IMR-90 (cell line): ENCODE results near the gene NUP210L. TPM values are rescaled to one million over a fixed set of nuclear protein-coding genes. Genes with fewer than 3 reads are reported as not detected.

Experiments
- ATAC-seq: fragments of 200-7000 bp; cut with Tn5 transposase; 2 replicates; pipeline ENCODE4 v1.9.1; 2020; ENCODE audit warnings: low read depth, mild to moderate bottlenecking, moderate library complexity
- BruUV-seq: library from RNA; stranded (reverse); fragments of 400-500 nt; replicated peaks from 2 replicates; lab custom pipeline; 2021; lab: Mats Ljungman, UMichigan
- CTCF ChIA-PET: fragments of 300-600 bp; formaldehyde crosslinking; extraction: SDS; loops from one replicate; lab custom pipeline; 2021; ENCODE audit warnings: antibody characterized with exemption; lab: Yijun Ruan, JAX
- POLR2A ChIA-PET: fragments of 300-600 bp; sonication (Branson Sonifier 250); formaldehyde crosslinking; loops from one replicate; lab custom pipeline; 2022; ENCODE audit warnings: antibody characterized with exemption; ENCODE audit not compliant: unreplicated experiment; lab: Charles Lee
- DNase-seq: peaks from one replicate; pipeline ENCODE4 v3.0.0; 2013
- H2AFZ ChIP-seq: replicated peaks from 2 replicates; pipeline ENCODE3; 2013; ENCODE audit warnings: low read length, mild to moderate bottlenecking; ENCODE audit not compliant: poor library complexity
- H2AK5ac ChIP-seq: 2 replicates; pipeline ENCODE4 v1.6.1; 2013; ENCODE audit warnings: low read depth, low read length, inconsistent platforms
- H2AK9ac ChIP-seq: replicated peaks from 2 replicates; pipeline ENCODE3; 2013; ENCODE audit warnings: mild to moderate bottlenecking, low read depth, low read length, moderate library complexity; ENCODE audit not compliant: poor library complexity
- H2BK120ac ChIP-seq: 2 replicates; pipeline ENCODE4 v1.6.1; 2013; ENCODE audit warnings: low read depth, low read length, inconsistent platforms
- H2BK15ac ChIP-seq: 3 replicates; pipeline ENCODE4 v1.6.1; 2013; ENCODE audit warnings: low read depth, low read length, inconsistent platforms
- H2BK20ac ChIP-seq: 2 replicates; pipeline ENCODE4 v1.6.1; 2013; ENCODE audit warnings: low read depth, mild to moderate bottlenecking, inconsistent platforms, low read length, moderate library complexity
- H2BK5ac ChIP-seq: 2 replicates; pipeline ENCODE4 v1.6.1; 2013; ENCODE audit warnings: mild to moderate bottlenecking, low read depth, low read length, inconsistent platforms; ENCODE audit not compliant: poor library complexity, severe bottlenecking
- H3K14ac ChIP-seq: replicated peaks from 2 replicates; pipeline ENCODE4 v1.6.1; 2013; ENCODE audit warnings: low read depth, low read length, inconsistent platforms
- H3K18ac ChIP-seq: 2 replicates; pipeline ENCODE4 v1.6.1; 2013; ENCODE audit warnings: low read depth, low read length, control low read depth
- H3K23ac ChIP-seq: 2 replicates; pipeline ENCODE4 v1.6.1; 2013; ENCODE audit warnings: low read depth, low read length, inconsistent platforms
- H3K27ac ChIP-seq: 2 replicates; pipeline ENCODE4 v1.5.1; 2013; ENCODE audit warnings: mild to moderate bottlenecking, control low read depth, low read length; ENCODE audit not compliant: insufficient read depth
- H3K27me3 ChIP-seq: 2 replicates; pipeline ENCODE4 v1.6.1; 2013; ENCODE audit warnings: low read length; ENCODE audit not compliant: control insufficient read depth, insufficient read depth
- H3K36me3 ChIP-seq: 2 replicates; pipeline ENCODE4 v1.6.1; 2013; ENCODE audit warnings: low read length, mixed read lengths; ENCODE audit not compliant: control insufficient read depth, insufficient read depth
- H3K4ac ChIP-seq: 2 replicates; pipeline ENCODE4 v1.6.1; 2013; ENCODE audit warnings: low read depth, low read length, inconsistent platforms
- H3K4me1 ChIP-seq: 2 replicates; pipeline ENCODE4 v1.6.1; 2013; ENCODE audit warnings: low read length, mixed read lengths; ENCODE audit not compliant: control insufficient read depth, insufficient read depth
- H3K4me2 ChIP-seq: 2 replicates; pipeline ENCODE4 v1.6.1; 2013; ENCODE audit warnings: low read depth, mild to moderate bottlenecking, control low read depth, low read length, moderate library complexity
- H3K4me3 ChIP-seq: 2 replicates; pipeline ENCODE4 v1.5.1; 2013; ENCODE audit warnings: low read depth, mild to moderate bottlenecking, control low read depth, low read length, moderate library complexity; ENCODE audit not compliant: insufficient read depth
- H3K56ac ChIP-seq: 2 replicates; pipeline ENCODE4 v1.6.1; 2013; ENCODE audit warnings: low read length, inconsistent platforms; ENCODE audit not compliant: insufficient read depth; ENCODE audit errors: extremely low read depth
- H3K79me1 ChIP-seq, 2 experiments: 2 replicates each; pipeline ENCODE4 v1.6.1; 2013; ENCODE audit warnings: low read length in 2 of 2, inconsistent platforms in 1 of 2, low read depth in 1 of 2
- H3K9ac ChIP-seq: 2 replicates; pipeline ENCODE4 v1.6.1; 2013; ENCODE audit warnings: low read depth, low read length, control low read depth
- H3K9me1 ChIP-seq: 2 replicates; pipeline ENCODE4 v1.6.1; 2013; ENCODE audit warnings: low read length, inconsistent platforms; ENCODE audit not compliant: insufficient read depth
- H3K9me3 ChIP-seq: 2 replicates; pipeline ENCODE4 v1.6.1; 2013; ENCODE audit warnings: low read length; ENCODE audit not compliant: control insufficient read depth, insufficient read depth
- H4K20me1 ChIP-seq: 2 replicates; pipeline ENCODE4 v1.6.1; 2013; ENCODE audit warnings: low read length, inconsistent platforms; ENCODE audit not compliant: insufficient read depth
- H4K5ac ChIP-seq: 2 replicates; pipeline ENCODE4 v1.6.1; 2013; ENCODE audit warnings: mild to moderate bottlenecking, low read depth, low read length, control low read depth
- H4K8ac ChIP-seq, 2 experiments: 2 replicates each; pipeline ENCODE4 v1.6.1; 2013; ENCODE audit warnings: low read depth in 2 of 2, low read length in 2 of 2, control low read depth in 1 of 2, inconsistent platforms in 1 of 2
- H4K91ac ChIP-seq: 2 replicates; pipeline ENCODE4 v1.6.1; 2013; ENCODE audit warnings: low read depth, low read length, inconsistent platforms; ENCODE audit not compliant: insufficient read depth
- BHLHE40 ChIP-seq: fragments of 150-350 bp; IDR thresholded peaks from 2 replicates; pipeline ENCODE4 v1.6.1; 2016; ENCODE audit warnings: mild to moderate bottlenecking, low read depth, low read length
- CTCF ChIP-seq: conservative IDR thresholded peaks from 2 replicates; pipeline ENCODE4 v1.5.1; 2012; ENCODE audit warnings: mild to moderate bottlenecking, low read depth, low read length, improper control_type of control experiment
- ELK1 ChIP-seq: fragments of 150-350 bp; IDR thresholded peaks from 2 replicates; pipeline ENCODE4 v1.6.1; 2016; ENCODE audit warnings: low read depth, mild to moderate bottlenecking, low read length, moderate library complexity, borderline replicate concordance
- MAFK ChIP-seq: IDR thresholded peaks from 2 replicates; pipeline ENCODE4 v1.6.1; 2012; ENCODE audit warnings: low read depth, low read length, improper control_type of control experiment
- MXI1 ChIP-seq: IDR thresholded peaks from 2 replicates; pipeline ENCODE4 v1.6.1; 2012; ENCODE audit warnings: low read depth, mild to moderate bottlenecking, low read length, moderate library complexity, borderline replicate concordance
- WGBS, 2 experiments: methylation state at CpG; one replicate each; pipeline versions ENCODE4 v1.1.5 to v1.1.7; 2013; ENCODE audit warnings: missing lambda C conversion rate in 2 of 2; ENCODE audit not compliant: insufficient read length in 1 of 2; ENCODE audit errors: extremely low coverage in 2 of 2; 5-methylcytosine and 5-hydroxymethylcytosine counted together
- dilution Hi-C: fragments of 300-500 bp; cut with HindIII; formaldehyde crosslinking; loops from one replicate; pipeline ENCODE4 v1.14.3; 2018; ENCODE audit warnings: low sequenced_read_pairs; ENCODE audit not compliant: unreplicated experiment
- in situ Hi-C: fragments of 300-500 bp; cut with MboI; formaldehyde crosslinking; loops from 3 replicates; pipeline ENCODE4 v1.14.3; 2019; ENCODE audit warnings: low sequenced_read_pairs, inconsistent platforms, mixed read lengths
- intact Hi-C: fragments of 100-400 bp; cut with micrococcal nuclease; formaldehyde crosslinking; loops from 2 replicates; pipeline ENCODE4 v1.10.0; 2022
- polyA plus RNA-seq, 3 experiments: library from polyadenylated mRNA; depleted of rRNA; stranded (reverse); fragments of >200 nt; gene quantifications; 2 replicates each; pipeline ENCODE4 v1.2.3, GENCODE V29; 2012; ENCODE audit warnings: low replicate concordance in 1 of 3
- total RNA-seq: library from RNA; depleted of rRNA; stranded (reverse); fragments of >200 nt; gene quantifications from 2 replicates; pipeline ENCODE4 v1.2.3, GENCODE V29; 2012

Gene NUP210L
- total and polyA plus RNA-seq, 2 of the 4 experiments (the other 2 are of a cell fraction): under 0.01 to 0.02 TPM

DNA sequence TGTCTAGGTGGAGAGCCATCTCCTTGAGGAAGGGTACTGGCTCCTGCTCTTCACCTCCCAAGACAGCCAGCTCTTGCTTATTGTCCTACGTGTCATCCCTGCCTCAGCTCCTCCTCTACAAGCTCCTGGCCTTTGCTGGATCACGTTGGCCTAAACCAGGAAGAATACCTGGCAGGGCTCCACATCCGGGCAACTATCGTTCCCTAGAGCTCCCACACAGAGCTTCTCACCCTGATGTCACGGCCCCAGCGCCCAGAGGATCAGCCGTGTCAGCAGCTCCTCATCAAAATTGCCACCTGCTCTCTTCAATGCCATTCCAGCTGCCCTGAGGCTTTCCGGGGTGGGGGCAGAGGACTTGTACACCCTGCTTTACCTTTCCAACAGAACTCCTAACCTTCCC, 38.9 kb upstream of the NUP210L start:
- Histone ChIP-seq H4K20me1 (no peaks in the 10 kb centered on the region), H2BK5ac (no peak overlapping the region), H3K23ac (no peak overlapping the region), H3K9ac (no peak overlapping the region), H3K4ac (no peak overlapping the region), H3K56ac (no peak overlapping the region), H3K4me1 (peaks cover 4% of the 10 kb centered on the region), H3K27me3 (peaks cover 27% of the 10 kb centered on the region), H3K14ac (no peak overlapping the region), H4K91ac (no peak overlapping the region), H3K4me2 (no peak overlapping the region), H3K4me3 (no peak overlapping the region), H2AK5ac (no peak overlapping the region), H3K36me3 (no peaks in the 10 kb centered on the region), H3K18ac (no peak overlapping the region), H3K9me3 (no peaks in the 10 kb centered on the region), H2BK120ac (no peak overlapping the region), H2BK20ac (no peak overlapping the region), H2BK15ac (no peak overlapping the region), H2AK9ac (no peak overlapping the region), H4K5ac (no peak overlapping the region), H3K79me1 (no peaks in the 10 kb centered on the region), H3K27ac (no peak overlapping the region), H2AFZ (no peak overlapping the region), H4K8ac (no peak overlapping the region), H3K9me1 (no peaks in the 10 kb centered on the region)
- WGBS, 2 experiments: 81% methylated on average over 4 of the region's 8 CpGs; no CpG with 5 or more reads in 1 of the 2 experiments
- dilution Hi-C loops (no loop called here), in situ Hi-C loops (no loop called here), intact Hi-C loops (no loop called here)
- TF ChIP-seq CTCF: no peak
- TF ChIP-seq MXI1: no peak
- no peak for TF ChIP-seq ELK1
- no peak for TF ChIP-seq BHLHE40
- no peak for TF ChIP-seq MAFK
- ChIA-PET POLR2A (no interaction called here), CTCF (interaction anchor here (1.1 kb wide), 1 partner anchor 25 kb away, joined by 3 read pairs; no protein-coding TSS in a partner anchor)
- DNase-seq (no peak), ATAC-seq (no peak)
- BruUV-seq: no TSS peak
